ENCODE measurements around the gene CBR3. TPM values are rescaled to one million over a fixed set of nuclear protein-coding genes. Genes with fewer than 3 reads are reported as not detected.
"Not testable (repeated sequence)": the region's sequence is repeated elsewhere in the genome, so short reads cannot be mapped to it uniquely, and the experiment has no call there.

CBR3 gene
- total RNA-seq = 10 to 100 TPM; 25.8 to 27.6 TPM

DNA sequence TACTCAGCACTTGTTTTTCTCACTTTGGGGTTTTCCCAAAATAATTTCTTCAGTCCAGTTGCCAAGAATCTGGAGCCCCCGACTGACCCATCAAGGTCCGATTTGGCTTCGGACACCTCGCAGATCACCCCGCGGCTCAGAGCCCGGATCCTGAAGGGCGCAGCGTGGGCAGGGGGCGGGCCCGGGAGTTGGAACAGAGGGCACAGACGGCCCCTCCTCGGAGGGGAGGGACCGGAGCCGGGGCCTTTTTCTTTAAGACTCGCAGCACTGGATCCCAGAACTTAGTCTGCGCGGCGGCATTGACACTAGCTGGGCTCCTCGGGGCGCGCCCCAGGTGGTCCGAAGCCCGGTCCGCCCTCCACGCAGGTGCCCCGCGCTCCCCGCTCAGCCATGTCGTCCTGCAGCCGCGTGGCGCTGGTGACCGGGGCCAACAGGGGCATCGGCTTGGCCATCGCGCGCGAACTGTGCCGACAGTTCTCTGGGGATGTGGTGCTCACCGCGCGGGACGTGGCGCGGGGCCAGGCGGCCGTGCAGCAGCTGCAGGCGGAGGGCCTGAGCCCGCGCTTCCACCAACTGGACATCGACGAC lies at the start of gene CBR3:
Gene CBR3, plus strand, starts transcription at position 277 of the 588 bp plus-strand sequence. Its CDS starts 114 bp downstream, at position 391.
- H3K27me3 Mint-ChIP-seq = no peaks in the 10 kb centered on the region
- peaks cover 16% of the 10 kb centered on the region for H3K4me1 Mint-ChIP-seq (ENCODE audit: low read depth)
- intact Hi-C loops (cut with micrococcal nuclease) = loop anchor here (1.0 kb wide), 2 partner anchors 21 to 185 kb away; partner anchors contain the start of genes DOP1B and MORC3
- no peaks in the 10 kb centered on the region for H3K9me3 Mint-ChIP-seq
- peak within 1 kb of the TSS; percentile 91 for H3K4me3 Mint-ChIP-seq
- CTCF ChIA-PET = interaction anchor here (0.7 kb wide), 1 partner anchor 21 kb away, joined by 3 read pairs; no protein-coding TSS in a partner anchor
- peaks cover 5% of the 10 kb centered on the region for H3K36me3 Mint-ChIP-seq
- H3K27ac Mint-ChIP-seq = peak within 1 kb of the TSS; percentile 92
- POLR2A ChIA-PET = interaction anchor here (0.8 to 1.0 kb wide), 2 partner anchors 20 to 185 kb away, joined by 3 to 4 read pairs; partner anchors contain the start of gene MORC3
- DNase-seq = peak; percentile 76

GRCh38 chr21:36087362-36088138 lies 47.3 kb upstream of the CBR3 start:
- H3K9me3 Mint-ChIP-seq = peaks cover 1% of the 10 kb centered on the region
- ChIA-PET POLR2A (no interaction called here), CTCF (interaction anchor here (0.5 to 1.4 kb wide), 2 partner anchors 17 to 26 kb away, joined by 3 to 5 read pairs; no protein-coding TSS in a partner anchor)
- H3K36me3 Mint-ChIP-seq = no peaks in the 10 kb centered on the region
- no peak for DNase-seq
- intact Hi-C loops (cut with micrococcal nuclease) = no loop called here
- H3K27me3 Mint-ChIP-seq = peaks cover 1% of the 10 kb centered on the region
- no peak overlapping the region for H3K4me3 Mint-ChIP-seq
- H3K27ac Mint-ChIP-seq = no peak overlapping the region
- peaks cover 3% of the 10 kb centered on the region for H3K4me1 Mint-ChIP-seq (ENCODE audit: low read depth)

GRCh38 chr21:36089946-36090345 lies 44.9 kb upstream of the CBR3 start:
- POLR2A ChIA-PET = no interaction called here
- no peak overlapping the region for H3K27ac Mint-ChIP-seq

GRCh38 chr21:36092681-36093080 lies 42.2 kb upstream of the CBR3 start:
- Mint-ChIP-seq H3K4me3 (no peak overlapping the region), H3K4me1 (ENCODE audit: low read depth) (no peaks in the 10 kb centered on the region), H3K27ac (no peak overlapping the region), H3K36me3 (peaks cover 6% of the 10 kb centered on the region), H3K27me3 (peaks cover 7% of the 10 kb centered on the region), H3K9me3 (peaks cover 14% of the 10 kb centered on the region)
- ChIA-PET POLR2A (no interaction called here), CTCF (no interaction called here)
- DNase-seq = no peak
- intact Hi-C loops (cut with micrococcal nuclease) = no loop called here

More at GRCh38 chr21:36089946-36090345, 44.9 kb upstream of the CBR3 start:
- Mint-ChIP-seq H3K36me3 (peaks cover 6% of the 10 kb centered on the region), H3K27me3 (peaks cover 7% of the 10 kb centered on the region), H3K4me1 (ENCODE audit: low read depth) (peaks cover 3% of the 10 kb centered on the region), H3K4me3 (no peak overlapping the region), H3K9me3 (peaks cover 14% of the 10 kb centered on the region)
- no peak for DNase-seq
- intact Hi-C loops (cut with micrococcal nuclease) = no loop called here
- CTCF ChIA-PET = no interaction called here

DNA sequence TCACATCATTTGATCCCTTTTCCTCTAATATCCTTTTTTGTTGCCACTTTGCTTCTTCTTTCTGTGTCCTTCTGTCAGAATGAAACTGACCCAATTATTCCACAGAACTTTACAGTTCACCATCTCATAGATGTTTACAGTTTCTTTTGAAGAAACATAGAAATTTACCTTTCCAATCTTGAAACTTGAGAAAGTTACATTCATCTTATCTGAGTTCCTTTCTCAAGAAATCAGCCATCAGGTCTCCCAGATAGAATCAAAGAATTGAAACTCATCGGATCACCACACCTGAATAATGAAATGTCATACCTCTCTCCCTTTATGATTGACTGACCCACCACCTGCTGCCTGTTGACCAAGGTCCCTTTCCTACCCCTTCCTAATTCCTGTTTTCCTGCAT lies 41.4 kb upstream of the CBR3 start:
- H3K4me1 Mint-ChIP-seq (ENCODE audit: low read depth) = no peaks in the 10 kb centered on the region
- ChIA-PET POLR2A (no interaction called here), CTCF (no interaction called here)
- H3K4me3 Mint-ChIP-seq = no peak overlapping the region
- no peak for DNase-seq
- intact Hi-C loops (cut with micrococcal nuclease) = no loop called here
- H3K9me3 Mint-ChIP-seq = peaks cover 14% of the 10 kb centered on the region
- H3K27me3 Mint-ChIP-seq = peaks cover 7% of the 10 kb centered on the region
- H3K36me3 Mint-ChIP-seq = peaks cover 6% of the 10 kb centered on the region
- no peak overlapping the region for H3K27ac Mint-ChIP-seq

DNA sequence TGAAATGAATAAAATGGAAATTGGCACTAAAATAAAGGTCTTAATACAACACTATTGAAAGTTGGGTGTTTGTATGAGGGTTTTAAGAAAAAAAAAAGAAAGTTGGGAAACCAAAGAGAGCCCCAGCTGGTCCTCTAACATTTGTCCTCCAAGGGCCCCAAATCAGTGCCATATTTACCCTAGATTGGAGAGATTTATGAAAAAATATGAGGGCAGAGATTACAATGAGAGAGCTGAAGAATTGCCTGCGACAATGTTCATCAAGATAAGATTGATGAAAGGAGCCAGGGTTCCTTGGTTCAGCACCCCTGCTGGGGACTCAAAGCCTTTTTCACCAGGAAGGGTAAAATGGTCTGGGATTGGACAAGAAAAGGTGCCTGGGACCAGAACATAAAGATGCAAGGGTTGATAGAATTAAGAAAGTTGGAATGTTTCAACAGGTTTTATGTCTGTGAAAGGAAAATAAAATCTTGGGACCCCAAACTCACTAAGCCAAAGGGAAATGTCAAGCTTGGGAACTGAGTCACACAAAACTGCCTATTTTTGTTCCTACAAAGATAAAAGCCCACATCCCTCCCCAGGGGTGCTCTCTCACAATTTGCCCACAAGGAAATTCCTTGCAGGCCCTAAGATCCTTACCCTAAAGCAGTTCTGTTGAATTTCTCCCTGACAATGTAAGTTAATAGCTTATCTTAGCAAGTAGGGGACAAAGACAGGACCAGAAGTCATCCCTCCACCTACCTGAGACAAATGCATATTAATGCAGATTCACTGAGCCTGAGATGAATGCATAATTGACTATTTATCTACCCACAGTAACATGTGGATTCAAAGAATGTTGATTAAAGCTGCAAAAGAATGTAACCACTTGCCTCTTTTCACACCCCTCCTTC lies 38.2 kb upstream of the CBR3 start:
- no peak for DNase-seq
- POLR2A ChIA-PET = interaction anchor here (0.7 kb wide), 2 partner anchors 13 to 38 kb away, joined by 3 read pairs; no protein-coding TSS in a partner anchor
- intact Hi-C loops (cut with micrococcal nuclease) = no loop called here
- CTCF ChIA-PET = interaction anchor here (0.7 kb wide), 1 partner anchor 1012 kb away, joined by 5 read pairs; no protein-coding TSS in a partner anchor
- Mint-ChIP-seq H3K4me1 (ENCODE audit: low read depth) (no peaks in the 10 kb centered on the region), H3K9me3 (peaks cover 14% of the 10 kb centered on the region), H3K36me3 (peaks cover 6% of the 10 kb centered on the region), H3K27ac (no peak overlapping the region), H3K27me3 (peaks cover 6% of the 10 kb centered on the region), H3K4me3 (no peak overlapping the region)

- POLR2A ChIA-PET = no interaction called here
- CTCF ChIA-PET = no interaction called here
- H3K9me3 Mint-ChIP-seq = peaks cover 12% of the 10 kb centered on the region
- intact Hi-C loops (cut with micrococcal nuclease) = no loop called here
- H3K36me3 Mint-ChIP-seq = peaks cover 6% of the 10 kb centered on the region
- H3K4me1 Mint-ChIP-seq (ENCODE audit: low read depth) = no peaks in the 10 kb centered on the region
- peaks cover 6% of the 10 kb centered on the region for H3K27me3 Mint-ChIP-seq
- no peak for DNase-seq
- H3K4me3 Mint-ChIP-seq = no peak overlapping the region
- no peak overlapping the region for H3K27ac Mint-ChIP-seq
Observed at GRCh38 chr21:36097427-36098181, 37.3 kb upstream of the CBR3 start.

DNA sequence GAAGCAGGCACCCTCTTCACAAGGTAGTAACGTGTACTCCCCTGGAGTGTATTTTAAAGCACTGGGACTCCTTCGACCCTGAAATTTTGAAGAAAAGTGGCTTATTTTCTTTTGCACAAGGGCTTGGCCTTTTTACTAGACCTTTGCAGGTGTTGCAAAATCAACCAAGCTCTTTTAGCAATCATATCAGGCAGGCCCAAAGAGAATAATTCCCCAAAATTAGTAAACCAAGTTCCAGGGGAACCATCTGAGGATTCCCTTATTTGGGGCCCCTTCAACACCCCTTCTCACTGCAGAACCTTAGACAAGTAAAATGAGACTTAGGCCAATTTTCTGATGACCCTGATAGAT lies 36.7 kb upstream of the CBR3 start:
- Mint-ChIP-seq H3K4me3 (no peak overlapping the region), H3K27ac (no peak overlapping the region), H3K9me3 (peaks cover 9% of the 10 kb centered on the region), H3K27me3 (peaks cover 6% of the 10 kb centered on the region), H3K36me3 (peaks cover 6% of the 10 kb centered on the region), H3K4me1 (ENCODE audit: low read depth) (no peaks in the 10 kb centered on the region)
- ChIA-PET CTCF (no interaction called here), POLR2A (no interaction called here)
- DNase-seq = no peak
- intact Hi-C loops (cut with micrococcal nuclease) = no loop called here

DNA sequence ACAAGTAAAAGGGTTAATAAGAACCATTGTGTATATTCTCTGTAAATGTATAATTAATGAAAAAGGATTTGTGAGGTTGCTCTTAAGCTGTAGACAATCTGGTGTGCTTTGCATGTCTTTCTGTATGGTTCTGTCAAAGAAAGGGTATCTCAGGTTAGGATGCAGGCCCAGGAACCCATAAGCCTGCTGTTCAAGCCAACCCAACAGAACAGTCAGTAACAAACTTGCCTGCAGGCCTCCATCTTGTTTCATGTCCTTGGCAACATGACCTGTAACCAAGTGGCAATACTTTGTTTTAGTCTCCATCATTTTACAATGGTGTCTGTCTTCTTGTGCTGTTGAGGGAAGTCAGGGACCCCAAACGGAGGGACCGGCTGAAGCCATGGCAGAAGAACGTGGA lies 35.9 kb upstream of the CBR3 start:
- intact Hi-C loops (cut with micrococcal nuclease) = no loop called here
- Mint-ChIP-seq H3K9me3 (peaks cover 4% of the 10 kb centered on the region), H3K27ac (no peak overlapping the region), H3K4me1 (ENCODE audit: low read depth) (no peaks in the 10 kb centered on the region), H3K4me3 (no peak overlapping the region), H3K27me3 (peaks cover 2% of the 10 kb centered on the region), H3K36me3 (no peaks in the 10 kb centered on the region)
- CTCF ChIA-PET = no interaction called here
- POLR2A ChIA-PET = no interaction called here
- DNase-seq = no peak

- DNase-seq; H3K9me3 Mint-ChIP-seq; H3K27me3 Mint-ChIP-seq; POLR2A ChIA-PET; H3K4me3 Mint-ChIP-seq; intact Hi-C loops (cut with micrococcal nuclease); CTCF ChIA-PET; H3K27ac Mint-ChIP-seq; H3K36me3 Mint-ChIP-seq; H3K4me1 Mint-ChIP-seq (ENCODE audit: low read depth): not testable (repeated sequence)
Observed at GRCh38 chr21:36099695-36100211, 35.1 kb upstream of the CBR3 start.

DNA sequence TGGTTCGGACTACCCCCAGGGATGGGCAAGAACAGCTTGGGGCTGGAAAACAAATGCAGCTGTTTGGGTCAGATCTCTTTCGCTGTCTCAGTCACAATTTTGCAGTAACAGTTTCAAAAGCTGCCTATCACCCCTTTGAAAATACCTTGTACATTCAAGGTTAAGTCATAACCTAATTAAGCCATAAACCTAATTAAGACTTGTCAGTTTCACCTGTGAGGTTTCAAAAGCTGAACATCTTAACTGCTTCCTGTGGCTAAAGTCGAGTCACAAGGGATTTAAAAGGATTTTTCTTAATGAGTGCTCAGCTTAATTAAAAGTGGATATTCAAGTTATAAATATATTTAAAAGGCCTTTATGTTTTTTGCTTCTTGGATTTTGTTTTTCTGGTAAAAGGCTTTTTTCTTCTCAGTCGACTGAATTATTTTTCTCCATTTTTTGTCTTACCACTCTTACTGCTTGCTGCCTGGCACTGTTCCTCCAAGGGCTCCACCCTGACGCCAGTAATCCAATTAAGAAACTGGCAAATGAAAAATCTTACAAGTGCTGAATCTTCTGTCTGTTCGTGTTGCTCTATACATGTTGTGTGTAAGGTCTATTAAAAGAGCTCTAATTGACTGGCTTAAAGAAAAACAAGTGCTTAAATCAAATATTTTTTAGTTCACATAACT lies 33.8 kb upstream of the CBR3 start:
- POLR2A ChIA-PET = no interaction called here
- peaks cover 7% of the 10 kb centered on the region for H3K4me1 Mint-ChIP-seq (ENCODE audit: low read depth)
- intact Hi-C loops (cut with micrococcal nuclease) = no loop called here

More for the DNA sequence above, 33.8 kb upstream of the CBR3 start:
- H3K9me3 Mint-ChIP-seq = peaks cover 4% of the 10 kb centered on the region
- DNase-seq = no peak
- CTCF ChIA-PET = no interaction called here
- peaks cover 17% of the 10 kb centered on the region for H3K27me3 Mint-ChIP-seq
- no peak overlapping the region for H3K27ac Mint-ChIP-seq
- no peaks in the 10 kb centered on the region for H3K36me3 Mint-ChIP-seq
- H3K4me3 Mint-ChIP-seq = no peak overlapping the region

All from activated CD4-positive, alpha-beta memory T cell treated with anti-CD3 and anti-CD28 coated beads for 36 hours (primary cell).